ENCODE data around the gene ZNF554. TPM values are rescaled to one million over a fixed set of nuclear protein-coding genes. Genes with fewer than 3 reads are reported as not detected.

ZNF554 gene
- total RNA-seq, 4 donors from 2014 or later = 2.1 to 15.8 (median 5.0) TPM

- DNase-seq = no peak
- no peaks in the 10 kb centered on the region for H3K36me3 ChIP-seq
- TF ChIP-seq POLR2A (IDR thresholded peaks at IDR 0.05) = no peak
- no peak for TF ChIP-seq CTCF (IDR thresholded peaks at IDR 0.05)
- H3K4me1 ChIP-seq = no peaks in the 10 kb centered on the region
- H3K9me3 ChIP-seq = peaks cover 0 to 22% of the 10 kb centered on the region in 2 donors
- H3K27ac ChIP-seq = no peak overlapping the region
- no peaks in the 10 kb centered on the region for H3K27me3 ChIP-seq
- H3K4me3 ChIP-seq = no peak overlapping the region
- intact Hi-C loops (cut with DNase I; ENCODE audit: low total_unique reads) = no loop called here
Observed at GRCh38 chr19:2858864-2859263, 39.2 kb downstream of the ZNF554 start.

GRCh38 chr19:2863816-2864215 lies 44.1 kb downstream of the ZNF554 start:
- Histone ChIP-seq H3K9me3 (no peaks in the 10 kb centered on the region), H3K4me3 (no peak overlapping the region), H3K4me1 (no peaks in the 10 kb centered on the region), H3K27me3 (no peaks in the 10 kb centered on the region), H3K27ac (no peak overlapping the region), H3K36me3 (no peaks in the 10 kb centered on the region)
- TF ChIP-seq CTCF (IDR thresholded peaks at IDR 0.05) (no peak), POLR2A (IDR thresholded peaks at IDR 0.05) (no peak)
- DNase-seq = no peak
- intact Hi-C loops (cut with DNase I; ENCODE audit: low total_unique reads) = no loop called here

- no peaks in the 10 kb centered on the region for H3K36me3 ChIP-seq
- H3K9me3 ChIP-seq = no peaks in the 10 kb centered on the region
- H3K27ac ChIP-seq = no peak overlapping the region
- TF ChIP-seq CTCF (IDR thresholded peaks at IDR 0.05) = no peak
- TF ChIP-seq POLR2A (IDR thresholded peaks at IDR 0.05) = no peak
- DNase-seq = no peak
- no peaks in the 10 kb centered on the region for H3K27me3 ChIP-seq
- H3K4me3 ChIP-seq = no peak overlapping the region
- H3K4me1 ChIP-seq = no peaks in the 10 kb centered on the region
- intact Hi-C loops (cut with DNase I; ENCODE audit: low total_unique reads) = no loop called here
Observed at GRCh38 chr19:2865334-2866100, 45.8 kb downstream of the ZNF554 start.

GRCh38 chr19:2866495-2867024 lies 46.9 kb downstream of the ZNF554 start:
- Histone ChIP-seq H3K27me3 (no peaks in the 10 kb centered on the region), H3K4me3 (peak overlapping the region in 1 of 2 donors; percentile 18), H3K4me1 (no peaks in the 10 kb centered on the region), H3K36me3 (no peaks in the 10 kb centered on the region), H3K27ac (no peak overlapping the region), H3K9me3 (no peaks in the 10 kb centered on the region)
- TF ChIP-seq POLR2A (IDR thresholded peaks at IDR 0.05) = no peak
- TF ChIP-seq CTCF (IDR thresholded peaks at IDR 0.05) = no peak
- DNase-seq = no peak
- intact Hi-C loops (cut with DNase I; ENCODE audit: low total_unique reads) = no loop called here
